GM19397 (cell line): ENCODE data around the gene TAPT1.
A peak's percentile ranks its signal among the peaks of the same experiment; 100 is the strongest.

Source experiments
- ATAC-seq: cut with Tn5 transposase; IDR thresholded peaks from one replicate; pipeline ENCODE4 v1.9.1; 2021; ENCODE audit warnings: mild to moderate bottlenecking, moderate library complexity; ENCODE audit not compliant: unreplicated experiment

The TAPT1 gene

GRCh38 chr4:16248605-16249004, 22.3 kb upstream of the TAPT1 start:
- no peak for ATAC-seq

- no peak for ATAC-seq
Measured at GRCh38 chr4:16245241-16245640, 19.0 kb upstream of the TAPT1 start.

GRCh38 chr4:16243285-16243684, 17.0 kb upstream of the TAPT1 start:
- no peak for ATAC-seq

- no peak for ATAC-seq
Measured at GRCh38 chr4:16240300-16240699, 14.0 kb upstream of the TAPT1 start.

GRCh38 chr4:16239086-16239485, 12.8 kb upstream of the TAPT1 start:
- no peak for ATAC-seq

GRCh38 chr4:16238327-16238726, 12.1 kb upstream of the TAPT1 start:
- no peak for ATAC-seq

GRCh38 chr4:16237715-16238114, 11.4 kb upstream of the TAPT1 start:
- ATAC-seq = no peak

- no peak for ATAC-seq
Measured at GRCh38 chr4:16236402-16237023, 10.2 kb upstream of the TAPT1 start.

- no peak for ATAC-seq
Measured at GRCh38 chr4:16235209-16235608, 8.9 kb upstream of the TAPT1 start.

GRCh38 chr4:16233569-16234177, 7.4 kb upstream of the TAPT1 start:
- ATAC-seq = no peak

GRCh38 chr4:16231570-16232245, 5.4 kb upstream of the TAPT1 start:
- ATAC-seq = no peak

GRCh38 chr4:16230308-16230707, 4.0 kb upstream of the TAPT1 start:
- no peak for ATAC-seq

GRCh38 chr4:16229604-16230003, 3.3 kb upstream of the TAPT1 start:
- ATAC-seq = no peak

GRCh38 chr4:16227462-16227868, 1.2 kb upstream of the TAPT1 start:
- peak; percentile 0 for ATAC-seq

- ATAC-seq = peak; percentile 34
Measured at GRCh38 chr4:16226816-16227461, 668 bp upstream of the TAPT1 start.

GRCh38 chr4:16225167-16225862, 956 bp downstream of the TAPT1 start:
- no peak for ATAC-seq

- ATAC-seq = no peak
Measured at GRCh38 chr4:16224264-16225166, 1.8 kb downstream of the TAPT1 start.

GRCh38 chr4:16222957-16223527, 3.2 kb downstream of the TAPT1 start:
- no peak for ATAC-seq

GRCh38 chr4:16218950-16219349, 7.3 kb downstream of the TAPT1 start:
- ATAC-seq = no peak
